Measurements from ENCODE around the gene PDE2A.

DNA sequence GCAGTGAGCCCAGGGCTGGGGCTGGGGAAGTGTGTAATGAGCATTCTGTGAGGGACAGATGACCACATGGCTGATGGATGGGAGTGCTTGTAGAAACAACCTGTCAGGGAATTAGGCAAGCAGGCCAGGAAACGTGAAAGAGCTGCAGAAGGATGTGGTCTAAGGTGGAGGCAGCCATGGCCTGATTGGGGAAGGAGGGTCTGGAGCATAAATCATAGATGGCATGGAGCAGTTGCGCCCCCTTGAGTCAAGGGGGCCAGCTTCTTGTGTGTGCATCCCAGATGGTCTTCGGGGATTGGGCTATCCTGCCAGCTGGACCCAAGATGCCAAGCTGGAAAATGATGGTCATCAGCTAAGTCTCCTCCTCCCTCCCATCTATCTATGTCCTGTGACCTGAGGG lies 120.5 kb downstream of the PDE2A start:
- TF ChIP-seq, protein P1, sequence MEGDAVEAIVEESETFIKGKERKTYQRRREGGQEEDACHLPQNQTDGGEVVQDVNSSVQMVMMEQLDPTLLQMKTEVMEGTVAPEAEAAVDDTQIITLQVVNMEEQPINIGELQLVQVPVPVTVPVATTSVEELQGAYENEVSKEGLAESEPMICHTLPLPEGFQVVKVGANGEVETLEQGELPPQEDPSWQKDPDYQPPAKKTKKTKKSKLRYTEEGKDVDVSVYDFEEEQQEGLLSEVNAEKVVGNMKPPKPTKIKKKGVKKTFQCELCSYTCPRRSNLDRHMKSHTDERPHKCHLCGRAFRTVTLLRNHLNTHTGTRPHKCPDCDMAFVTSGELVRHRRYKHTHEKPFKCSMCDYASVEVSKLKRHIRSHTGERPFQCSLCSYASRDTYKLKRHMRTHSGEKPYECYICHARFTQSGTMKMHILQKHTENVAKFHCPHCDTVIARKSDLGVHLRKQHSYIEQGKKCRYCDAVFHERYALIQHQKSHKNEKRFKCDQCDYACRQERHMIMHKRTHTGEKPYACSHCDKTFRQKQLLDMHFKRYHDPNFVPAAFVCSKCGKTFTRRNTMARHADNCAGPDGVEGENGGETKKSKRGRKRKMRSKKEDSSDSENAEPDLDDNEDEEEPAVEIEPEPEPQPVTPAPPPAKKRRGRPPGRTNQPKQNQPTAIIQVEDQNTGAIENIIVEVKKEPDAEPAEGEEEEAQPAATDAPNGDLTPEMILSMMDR (IDR thresholded peaks at IDR 0.05): no peak
- TF ChIP-seq POLR2A (IDR thresholded peaks at IDR 0.05): no peak
